ENCODE measurements around the gene BCL2.

DNA sequence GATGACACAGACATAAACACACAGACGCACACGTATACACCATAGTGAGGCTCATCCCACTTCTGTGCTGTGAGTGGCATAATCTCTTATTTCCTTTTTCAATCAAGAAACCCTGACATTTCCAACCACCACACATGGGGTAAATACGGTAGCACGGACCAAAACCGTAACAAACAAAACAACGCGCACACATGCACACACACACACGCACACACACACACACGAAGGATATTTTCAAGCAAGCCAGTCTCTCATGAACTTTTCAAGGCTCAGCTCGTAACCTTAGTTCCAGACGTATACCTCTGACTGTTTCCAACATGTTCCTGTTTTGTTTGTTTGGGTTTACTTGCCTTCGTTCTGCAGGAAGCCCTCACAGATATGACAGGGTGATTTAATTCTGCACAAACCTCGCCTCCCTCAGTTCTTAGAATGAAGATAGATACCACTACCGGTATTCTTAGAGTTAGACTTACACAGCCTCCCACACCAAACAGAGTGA, 119.8 kb downstream of the BCL2 start:
- TF ChIP-seq, protein P1, sequence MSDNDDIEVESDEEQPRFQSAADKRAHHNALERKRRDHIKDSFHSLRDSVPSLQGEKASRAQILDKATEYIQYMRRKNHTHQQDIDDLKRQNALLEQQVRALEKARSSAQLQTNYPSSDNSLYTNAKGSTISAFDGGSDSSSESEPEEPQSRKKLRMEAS (IDR thresholded peaks at IDR 0.05): no peak
- TF ChIP-seq TEAD4 (IDR thresholded peaks at IDR 0.05): no peak
- no peak for TF ChIP-seq RAD21 (IDR thresholded peaks at IDR 0.05; ENCODE audit: low read depth)
- TF ChIP-seq TAF1 (IDR thresholded peaks at IDR 0.05; ENCODE audit: low read depth): no peak

Measured in Ishikawa (cell line).